Adrenal gland (tissue), 12 donors: ENCODE results near the gene CUTA. TPM values are rescaled to one million over a fixed set of nuclear protein-coding genes. Genes with fewer than 3 reads are reported as not detected.

Source experiments
- DNase-seq, 7 donors: peaks; one replicate each; pipeline ENCODE4 v3.0.0-alpha.2; 2019 to 2020
- H3K27ac ChIP-seq, 5 donors: fragments of 200-600 bp; sonication (generic) in 4 of 5; 1 replicate in 3 of 5; 2 replicates in 2 of 5; pipeline versions ENCODE4 v1.5.1 to v1.8.0; 2016 to 2020; ENCODE audit warnings: mild to moderate bottlenecking in 1 of 5
- H3K27me3 ChIP-seq: fragments of 200-600 bp; 2 replicates; pipeline ENCODE4 v1.8.0; 2021
- H3K36me3 ChIP-seq, 2 donors: fragments of 200-600 bp; replicated peaks in 1 of 2; 1 replicate in 1 of 2; 2 replicates in 1 of 2; pipeline versions ENCODE4 v1.5.1 to v1.8.0; 2018 to 2022
- H3K4me1 ChIP-seq, 2 donors: fragments of 200-600 bp; replicated peaks in 1 of 2; 1 replicate in 1 of 2; 2 replicates in 1 of 2; pipeline versions ENCODE4 v1.5.1 to v1.8.0; 2018 to 2021
- H3K4me3 ChIP-seq, 4 donors: fragments of 200-600 bp; sonication (generic) in 3 of 4; one replicate each; pipeline ENCODE4 v1.5.1; 2016 to 2018
- H3K9me3 ChIP-seq, 3 donors: fragments of 200-600 bp; sonication (generic) in 1 of 3; replicated peaks in 1 of 3; 1 replicate in 2 of 3; 2 replicates in 1 of 3; pipeline versions ENCODE4 v1.5.1 to v1.8.0; 2016 to 2021
- POLR2A ChIP-seq, 2 donors: fragments of 450-650 bp; IDR thresholded peaks; one replicate each; pipeline ENCODE4 v1.6.1; 2017; ENCODE audit warnings: antibody characterized with exemption in 2 of 2, mild to moderate bottlenecking in 2 of 2, moderate library complexity in 1 of 2
- WGBS, 4 donors: extraction: QIAGEN DNeasy Blood & Tissue Kit in 2 of 4; methylation state at CpG; one replicate each; pipeline versions ENCODE4 v1.1.5 to v1.1.7; 2013 to 2017; 5-methylcytosine and 5-hydroxymethylcytosine counted together
- intact Hi-C, 2 donors: fragments of 100-400 bp; cut with DNase I; formaldehyde crosslinking; loops; one replicate each; pipeline versions ENCODE4 v1.14.1 to v1.15.0; 2022 to 2023
- polyA plus RNA-seq, 3 donors: library from polyadenylated mRNA; stranded (reverse); fragments of 200-250 nt in 2 of 3; fragments of 350-450 nt in 1 of 3; fragmentation: Illumina TruSeq in 1 of 3; extraction: RNeasy Lipid Tissue Mini Kit (QIAGEN cat#74804) in 1 of 3; gene quantifications; one replicate each; pipeline ENCODE4 v1.2.3, GENCODE V29; 2013 to 2014
- total RNA-seq, 9 donors: library from RNA; depleted of rRNA in 4 of 9; stranded (reverse); fragments of >200 nt in 4 of 9; fragments of 120-200 nt in 1 of 9; fragmentation: NEBNext Ultra II Directional in 1 of 9; extraction: Animal tissue kit (Norgen Biotek cat#: 25700) in 1 of 9; gene quantifications; one replicate each; pipeline versions ENCODE4 v1.1.0 to v1.2.4, GENCODE V29; 2013 to 2023
- TF ChIP-seq, protein P1 (sequence below), 6 experiments: fragments of 450-650 bp in 4 of 6; fragments of 200-600 bp in 2 of 6; sonication (generic) in 1 of 6; IDR thresholded peaks; 1 replicate in 5 of 6; 2 replicates in 1 of 6; pipeline versions ENCODE4 v1.5.1 to v1.8.0; 2016 to 2021; ENCODE audit warnings: antibody characterized with exemption in 6 of 6, mild to moderate bottlenecking in 2 of 6, moderate library complexity in 1 of 6
- donor health status: healthy with polysubstance abuse.
- donor health status: Bipolar disorder and iron deficiency.
- donor health status: DM: yes; HTN: yes; CAD: no.
- donor health status: DM: no; HTN: no; CAD: no.
- donor health status: DM: no; HTN: no; CAD: no.
- donor health status: DM: yes; HTN: yes; CAD: no.

The CUTA gene
- total and polyA plus RNA-seq, 12 donors: 202 to 437 (median 295) TPM

DNA sequence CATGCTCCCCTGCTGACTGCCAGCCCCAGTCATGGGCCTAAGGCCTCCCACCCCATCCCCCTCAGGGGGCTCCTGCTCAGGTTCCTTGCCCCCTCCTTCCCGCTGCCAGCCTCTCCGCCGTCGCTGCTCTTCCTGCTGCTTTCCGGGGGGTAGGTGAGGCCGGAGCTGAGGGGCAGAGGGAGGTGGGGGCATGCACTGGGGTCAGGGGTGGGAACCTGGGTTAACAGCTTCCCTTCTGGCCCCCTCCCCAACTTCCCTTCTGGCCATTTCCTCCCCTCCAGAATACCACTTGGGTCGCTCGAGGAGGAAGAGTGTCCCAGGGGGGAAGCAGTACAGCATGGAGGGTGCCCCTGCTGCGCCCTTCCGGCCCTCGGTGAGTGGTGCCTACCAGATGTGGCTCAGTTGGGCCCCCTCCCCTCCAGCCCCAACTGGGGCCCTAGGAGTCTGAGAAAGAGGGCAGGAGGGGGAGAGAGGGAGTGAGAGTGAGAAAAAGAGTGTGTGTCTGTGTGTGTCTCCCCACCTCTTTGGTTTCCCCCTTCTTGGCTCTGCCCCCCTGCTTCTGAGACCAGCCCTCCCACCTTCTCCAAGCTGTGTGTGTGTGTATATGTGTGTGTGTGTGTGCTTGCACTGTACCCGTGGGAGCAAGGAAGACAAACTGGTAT, 14.1 kb upstream of the CUTA start:
- Histone ChIP-seq H3K36me3 (peaks cover 0 to 19% of the 10 kb centered on the region in 2 donors), H3K4me1 (peaks cover 11 to 44% of the 10 kb centered on the region in 2 donors), H3K27ac (no peak overlapping the region), H3K4me3 (no peak overlapping the region), H3K27me3 (no peaks in the 10 kb centered on the region), H3K9me3 (no peaks in the 10 kb centered on the region)
- DNase-seq: no peak
- TF ChIP-seq, protein P1, sequence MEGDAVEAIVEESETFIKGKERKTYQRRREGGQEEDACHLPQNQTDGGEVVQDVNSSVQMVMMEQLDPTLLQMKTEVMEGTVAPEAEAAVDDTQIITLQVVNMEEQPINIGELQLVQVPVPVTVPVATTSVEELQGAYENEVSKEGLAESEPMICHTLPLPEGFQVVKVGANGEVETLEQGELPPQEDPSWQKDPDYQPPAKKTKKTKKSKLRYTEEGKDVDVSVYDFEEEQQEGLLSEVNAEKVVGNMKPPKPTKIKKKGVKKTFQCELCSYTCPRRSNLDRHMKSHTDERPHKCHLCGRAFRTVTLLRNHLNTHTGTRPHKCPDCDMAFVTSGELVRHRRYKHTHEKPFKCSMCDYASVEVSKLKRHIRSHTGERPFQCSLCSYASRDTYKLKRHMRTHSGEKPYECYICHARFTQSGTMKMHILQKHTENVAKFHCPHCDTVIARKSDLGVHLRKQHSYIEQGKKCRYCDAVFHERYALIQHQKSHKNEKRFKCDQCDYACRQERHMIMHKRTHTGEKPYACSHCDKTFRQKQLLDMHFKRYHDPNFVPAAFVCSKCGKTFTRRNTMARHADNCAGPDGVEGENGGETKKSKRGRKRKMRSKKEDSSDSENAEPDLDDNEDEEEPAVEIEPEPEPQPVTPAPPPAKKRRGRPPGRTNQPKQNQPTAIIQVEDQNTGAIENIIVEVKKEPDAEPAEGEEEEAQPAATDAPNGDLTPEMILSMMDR (IDR thresholded peaks at IDR 0.05): no peak
- TF ChIP-seq POLR2A (IDR thresholded peaks at IDR 0.05): no peak
- intact Hi-C loops: no loop called here
- WGBS, 4 donors: 61 to 67% (median 65%) methylated on average over 12 of the region's 12 CpGs

DNA sequence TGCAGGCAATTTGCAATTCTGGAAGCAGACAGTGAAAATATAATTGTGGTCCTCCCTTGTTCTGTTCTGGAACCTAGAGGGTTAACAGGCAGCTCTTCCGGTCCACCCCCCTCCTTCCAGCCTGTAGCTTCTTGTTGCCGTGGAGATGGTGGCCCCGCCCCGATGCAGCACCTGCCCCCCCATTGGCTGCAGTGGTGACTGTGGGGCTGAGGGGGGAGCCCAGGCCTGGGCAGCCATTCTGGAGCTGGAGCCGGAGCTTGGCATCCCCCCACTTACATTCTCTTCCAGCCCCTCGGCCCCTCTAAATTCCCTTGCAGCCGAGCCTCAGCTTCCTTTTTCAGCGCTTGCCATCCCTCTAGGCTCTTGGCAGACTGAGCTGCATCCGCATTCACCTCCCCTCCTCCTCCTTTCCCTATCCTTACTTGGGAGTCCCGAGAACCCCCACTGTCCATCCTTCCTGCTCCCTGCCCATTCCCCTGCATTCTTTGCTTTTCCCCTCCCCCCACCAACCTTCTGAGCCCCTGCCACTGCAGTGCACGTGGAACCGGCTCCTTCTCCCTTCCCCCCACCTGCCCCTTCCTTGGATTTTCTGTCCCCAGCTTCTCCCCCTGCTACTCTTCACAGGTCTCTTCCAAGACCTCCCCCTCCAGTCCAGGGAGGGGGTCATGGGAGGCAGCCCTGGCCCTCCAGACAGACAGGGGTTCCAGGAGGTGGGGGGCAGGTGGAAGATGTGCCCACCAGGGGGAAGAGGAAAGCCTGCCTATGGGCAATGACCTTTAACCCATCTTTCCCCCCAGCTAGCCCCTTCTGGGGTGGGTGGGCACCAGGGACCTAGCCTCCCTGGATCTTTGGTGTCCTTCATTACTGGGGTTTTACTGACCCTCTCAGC, 13.3 kb upstream of the CUTA start:
- intact Hi-C loops: no loop called here
- TF ChIP-seq, protein P1 (IDR thresholded peaks at IDR 0.05): no peak
- no peak for TF ChIP-seq POLR2A (IDR thresholded peaks at IDR 0.05)
- Histone ChIP-seq H3K27me3 (no peaks in the 10 kb centered on the region), H3K4me1 (peaks cover 11 to 50% of the 10 kb centered on the region in 2 donors), H3K27ac (no peak overlapping the region), H3K4me3 (no peak overlapping the region), H3K36me3 (peaks cover 0 to 11% of the 10 kb centered on the region in 2 donors), H3K9me3 (no peaks in the 10 kb centered on the region)
- 20 to 31% (median 25%) methylated on average over 9 to 12 of the region's 12 CpGs for WGBS, 4 donors
- DNase-seq: peak in 4 of 7 donors; percentile 53 to 86 (median 57)

DNA sequence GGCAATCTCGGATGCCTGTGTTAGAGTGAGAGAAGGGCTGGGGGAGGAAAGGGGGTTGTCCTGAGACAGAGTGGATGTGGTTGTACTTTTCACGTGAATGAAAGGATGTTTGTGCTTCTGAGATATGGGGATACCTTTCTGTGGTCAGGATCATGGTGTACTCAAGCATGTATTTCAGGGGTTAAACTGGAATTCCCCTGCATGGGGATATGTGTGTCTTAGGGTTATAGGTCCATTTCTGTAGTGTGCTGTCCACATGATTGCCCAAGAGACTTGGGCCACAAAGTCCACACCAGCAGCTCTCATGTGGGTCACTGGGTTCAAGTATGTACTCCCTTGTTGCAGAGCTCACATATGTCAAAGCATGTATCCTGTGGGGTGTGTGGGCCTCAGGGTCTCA, 12.4 kb upstream of the CUTA start:
- Histone ChIP-seq H3K36me3 (peaks cover 0 to 2% of the 10 kb centered on the region in 2 donors), H3K4me1 (peaks cover 11 to 50% of the 10 kb centered on the region in 2 donors), H3K27ac (peak overlapping the region in 1 of 5 donors; percentile 64), H3K9me3 (no peaks in the 10 kb centered on the region), H3K27me3 (no peaks in the 10 kb centered on the region), H3K4me3 (no peak overlapping the region)
- 55 to 68% (median 65%) methylated on average over 2 of the region's 2 CpGs for WGBS, 4 donors
- no peak for DNase-seq
- intact Hi-C loops: no loop called here
- TF ChIP-seq, protein P1 (IDR thresholded peaks at IDR 0.05): no peak
- no peak for TF ChIP-seq POLR2A (IDR thresholded peaks at IDR 0.05)

DNA sequence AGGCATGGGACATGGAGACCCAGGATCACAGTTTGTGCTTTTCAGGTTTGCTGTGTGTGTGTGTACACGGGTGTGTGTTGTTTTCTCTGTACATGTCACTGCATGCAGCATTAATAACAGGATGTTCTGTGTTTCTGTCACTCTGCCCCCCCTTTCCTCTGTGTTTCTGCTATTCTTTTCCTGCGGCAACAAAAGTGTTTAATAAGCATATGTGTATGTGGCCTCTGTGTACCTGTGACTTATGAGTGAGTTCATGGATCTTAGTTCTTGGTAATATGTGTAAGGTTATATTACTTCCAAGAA, 11.8 kb upstream of the CUTA start:
- TF ChIP-seq, protein P1 (IDR thresholded peaks at IDR 0.05): no peak
- no peak for TF ChIP-seq POLR2A (IDR thresholded peaks at IDR 0.05)
- 42 to 51% (median 47%) methylated on average over 2 of the region's 2 CpGs for WGBS, 4 donors
- Histone ChIP-seq H3K4me3 (no peak overlapping the region), H3K4me1 (peaks cover 16 to 54% of the 10 kb centered on the region in 2 donors), H3K27ac (peak overlapping the region in 2 of 5 donors; percentile 58 to 64), H3K36me3 (no peaks in the 10 kb centered on the region), H3K9me3 (no peaks in the 10 kb centered on the region), H3K27me3 (no peaks in the 10 kb centered on the region)
- DNase-seq: no peak
- intact Hi-C loops: loop anchor here in 1 of 2 donors (10.0 kb wide), 1 partner anchor 145 kb away; no protein-coding TSS in a partner anchor
